Omental fat pad (tissue), 4 donors: ENCODE measurements around the gene EFCAB12. TPM values are rescaled to one million over a fixed set of nuclear protein-coding genes. Genes with fewer than 3 reads are reported as not detected.
"Not testable (repeated sequence)": the region's sequence is repeated elsewhere in the genome, so short reads cannot be mapped to it uniquely, and the experiment has no call there.

Experiments
- ATAC-seq: fragments of 150-250 bp; one replicate; pipeline ENCODE4 v1.9.1; 2016; ENCODE audit warnings: mild to moderate bottlenecking, moderate library complexity; ENCODE audit not compliant: low FRiP score
- DNase-seq: peaks from one replicate; pipeline ENCODE4 v3.0.0-alpha.2; 2019; ENCODE audit warnings: low spot score
- total RNA-seq, 4 donors: library from RNA; depleted of rRNA; stranded (reverse); fragments of >200 nt; gene quantifications; one replicate each; pipeline ENCODE4 v1.1.0, GENCODE V29; 2016
- TF ChIP-seq, protein P1 (sequence below), 3 donors: fragments of 450-650 bp; IDR thresholded peaks; one replicate each; pipeline ENCODE4 v1.5.1; 2016 to 2017; ENCODE audit warnings: antibody characterized with exemption in 3 of 3, mild to moderate bottlenecking in 3 of 3, moderate library complexity in 2 of 3

Gene EFCAB12
- total RNA-seq, 4 donors from 2014 or later = 0.24 to 2.8 (median 1.0) TPM

DNA sequence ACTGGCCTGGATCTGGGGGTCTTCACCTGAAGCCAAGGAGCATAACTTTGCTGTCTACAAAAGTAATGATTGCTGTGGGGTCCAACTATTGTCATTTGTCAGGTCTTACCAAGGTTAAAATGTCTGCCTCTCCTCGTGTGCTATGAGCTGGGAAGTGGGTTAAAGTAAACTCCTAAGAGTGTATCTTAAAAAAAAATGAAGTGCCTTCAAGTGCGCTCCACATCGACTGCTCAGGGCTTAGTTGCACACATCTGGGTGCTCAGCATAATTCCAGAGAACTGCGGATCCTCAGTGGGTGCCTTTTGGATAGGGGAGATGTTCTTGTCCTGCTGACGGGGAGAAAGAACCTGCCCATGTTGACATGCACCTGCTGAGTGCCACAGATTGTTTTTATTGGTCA lies 40.9 kb downstream of the EFCAB12 start:
- TF ChIP-seq, protein P1, sequence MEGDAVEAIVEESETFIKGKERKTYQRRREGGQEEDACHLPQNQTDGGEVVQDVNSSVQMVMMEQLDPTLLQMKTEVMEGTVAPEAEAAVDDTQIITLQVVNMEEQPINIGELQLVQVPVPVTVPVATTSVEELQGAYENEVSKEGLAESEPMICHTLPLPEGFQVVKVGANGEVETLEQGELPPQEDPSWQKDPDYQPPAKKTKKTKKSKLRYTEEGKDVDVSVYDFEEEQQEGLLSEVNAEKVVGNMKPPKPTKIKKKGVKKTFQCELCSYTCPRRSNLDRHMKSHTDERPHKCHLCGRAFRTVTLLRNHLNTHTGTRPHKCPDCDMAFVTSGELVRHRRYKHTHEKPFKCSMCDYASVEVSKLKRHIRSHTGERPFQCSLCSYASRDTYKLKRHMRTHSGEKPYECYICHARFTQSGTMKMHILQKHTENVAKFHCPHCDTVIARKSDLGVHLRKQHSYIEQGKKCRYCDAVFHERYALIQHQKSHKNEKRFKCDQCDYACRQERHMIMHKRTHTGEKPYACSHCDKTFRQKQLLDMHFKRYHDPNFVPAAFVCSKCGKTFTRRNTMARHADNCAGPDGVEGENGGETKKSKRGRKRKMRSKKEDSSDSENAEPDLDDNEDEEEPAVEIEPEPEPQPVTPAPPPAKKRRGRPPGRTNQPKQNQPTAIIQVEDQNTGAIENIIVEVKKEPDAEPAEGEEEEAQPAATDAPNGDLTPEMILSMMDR (IDR thresholded peaks at IDR 0.05) = no peak
- ATAC-seq = no peak
- no peak for DNase-seq

DNA sequence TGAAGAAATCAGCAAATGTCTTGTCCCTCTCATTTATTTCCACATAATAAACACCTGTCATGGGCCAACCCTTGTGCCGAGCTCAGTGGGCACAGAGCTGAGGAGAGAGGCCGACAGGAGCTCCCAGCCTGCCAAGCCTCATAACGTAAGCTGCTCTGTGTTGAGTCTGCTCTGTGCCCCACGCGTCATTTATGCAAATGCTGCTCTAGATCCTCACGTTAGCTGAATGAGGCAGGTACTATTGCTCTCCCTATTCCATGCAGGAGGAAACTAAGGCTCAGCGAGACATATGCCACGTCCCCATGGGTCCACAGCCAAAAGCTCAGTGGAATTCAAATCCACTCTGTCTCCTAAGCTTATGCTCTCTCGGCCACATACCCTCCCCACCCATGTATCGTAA lies 41.5 kb downstream of the EFCAB12 start:
- no peak for DNase-seq
- ATAC-seq = no peak
- TF ChIP-seq, protein P1 (IDR thresholded peaks at IDR 0.05) = no peak

DNA sequence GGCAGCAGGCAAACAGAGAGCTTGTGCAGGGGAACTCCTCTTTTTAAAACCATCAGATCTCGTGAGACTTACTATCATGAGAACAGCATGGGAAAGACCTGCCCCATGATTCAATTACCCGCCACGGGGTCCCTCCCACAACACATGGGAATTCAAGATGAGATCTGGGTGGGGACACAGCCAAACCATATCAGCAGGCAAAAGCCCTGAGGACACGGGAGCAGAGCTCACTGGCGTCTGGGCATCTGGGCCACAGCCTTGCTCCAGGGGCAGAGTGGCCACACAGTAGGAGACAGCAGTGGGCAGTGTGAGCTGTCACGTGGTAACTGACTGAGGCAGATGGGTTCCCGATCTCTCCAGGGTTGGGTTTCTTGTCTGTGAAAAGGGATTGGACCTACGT lies 42.9 kb downstream of the EFCAB12 start:
- not testable (repeated sequence) for DNase-seq, ATAC-seq

DNA sequence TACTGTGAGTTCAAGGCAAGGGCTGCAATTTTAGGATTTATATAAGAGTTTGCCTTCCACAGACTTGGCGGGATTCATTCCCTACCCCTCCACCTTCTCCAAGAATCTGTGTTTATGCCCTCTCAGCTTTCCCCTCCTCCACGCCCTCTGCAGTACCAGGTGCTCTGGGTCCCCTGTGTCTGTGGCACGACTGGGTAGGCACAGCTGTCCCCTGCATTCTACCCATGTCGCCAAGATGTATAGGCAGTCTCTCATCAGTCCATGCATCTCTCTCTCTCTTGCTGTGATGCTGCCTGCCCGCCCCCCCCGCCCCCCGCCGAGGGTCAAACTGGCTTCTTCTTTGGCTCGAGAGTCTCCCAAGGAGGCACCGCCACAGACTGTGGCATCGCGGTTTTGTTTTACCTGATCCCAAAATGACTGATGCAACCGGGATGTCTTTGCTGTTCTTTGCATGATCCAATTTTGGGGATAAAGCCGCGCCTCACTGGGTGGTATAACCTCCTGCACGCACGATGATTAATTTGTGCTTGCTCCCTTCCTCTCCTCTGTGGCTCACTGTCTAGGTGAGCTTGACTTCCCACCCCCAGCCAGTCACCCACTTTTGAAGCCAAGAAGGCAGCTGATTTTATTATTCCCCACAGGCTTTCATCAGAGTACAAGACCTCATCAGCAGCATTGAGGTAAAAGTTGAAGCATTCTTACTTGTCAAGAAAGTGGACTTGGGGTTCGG lies 43.7 kb downstream of the EFCAB12 start:
- TF ChIP-seq, protein P1 (IDR thresholded peaks at IDR 0.05) = no peak
- ATAC-seq (no peak), DNase-seq (no peak)

DNA sequence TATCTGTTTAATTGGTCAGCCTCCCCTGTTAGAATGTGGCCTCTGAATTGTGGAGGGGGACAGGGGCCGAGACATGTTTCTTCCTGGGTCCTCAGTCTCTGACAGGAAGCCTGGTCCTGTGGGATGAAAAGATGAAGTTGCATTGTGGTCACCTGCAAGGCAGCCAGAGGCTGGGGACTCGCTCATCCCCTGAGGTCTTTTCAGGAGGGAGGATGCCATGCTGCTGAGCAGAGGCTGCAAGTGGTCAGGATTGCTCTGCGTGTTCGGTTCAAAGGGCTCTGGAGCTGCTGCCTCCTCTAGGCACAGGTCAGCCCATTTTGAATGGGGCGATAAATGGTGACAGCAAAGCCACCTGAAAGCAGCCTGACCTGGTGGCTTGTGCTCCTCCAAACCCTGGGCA lies 44.3 kb downstream of the EFCAB12 start:
- ATAC-seq, DNase-seq: not testable (repeated sequence)

DNA sequence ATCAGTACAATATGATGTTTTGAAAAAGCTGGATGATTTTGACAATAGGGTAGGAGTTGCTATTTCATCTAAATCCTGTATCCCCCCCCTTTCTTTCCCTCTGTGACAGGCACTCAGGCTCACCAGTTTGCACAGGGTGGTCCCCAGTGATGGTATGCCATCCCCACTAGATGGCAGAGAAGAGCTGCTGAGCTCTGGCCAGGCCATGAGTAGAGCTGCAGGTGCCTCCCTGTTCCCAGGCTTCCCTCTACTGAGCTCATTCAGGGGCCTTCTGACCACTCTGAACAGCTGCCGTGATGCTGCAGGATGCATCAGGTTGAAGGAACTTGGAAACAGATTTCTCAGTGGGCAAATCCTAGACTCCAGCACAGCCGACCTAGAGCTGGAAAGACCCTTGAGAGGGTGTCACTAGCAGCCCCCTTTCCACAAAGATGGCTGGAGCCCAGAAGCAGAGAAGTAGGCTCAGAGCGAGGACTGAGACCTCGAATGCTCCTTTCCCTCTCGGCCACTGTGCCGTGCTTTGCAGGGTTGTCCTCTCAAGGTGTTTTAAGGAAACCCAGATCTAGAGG lies 45.1 kb downstream of the EFCAB12 start:
- DNase-seq = no peak
- TF ChIP-seq, protein P1 (IDR thresholded peaks at IDR 0.05) = no peak
- ATAC-seq = peak; percentile 82

DNA sequence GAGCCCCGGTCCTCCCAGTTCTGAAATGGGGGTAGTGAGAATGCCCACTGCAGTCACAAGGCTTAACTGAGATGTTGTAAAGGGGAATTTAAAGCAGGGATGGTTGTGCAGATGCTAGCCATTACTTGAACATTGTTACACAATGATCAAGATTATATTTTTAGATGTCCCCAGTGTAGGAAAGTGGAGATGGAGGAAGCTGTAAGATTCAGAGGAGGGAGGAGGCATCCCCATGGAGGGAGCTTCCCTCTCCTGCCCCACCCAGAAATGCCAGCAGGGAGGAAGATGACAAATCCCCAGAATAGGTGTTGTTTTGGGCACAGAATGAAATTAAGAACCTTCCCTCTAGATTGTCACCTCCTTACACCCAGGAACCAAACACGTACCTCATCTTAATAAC lies 46.1 kb downstream of the EFCAB12 start:
- DNase-seq = no peak
- ATAC-seq = no peak

More for the DNA sequence above, 46.1 kb downstream of the EFCAB12 start:
- TF ChIP-seq, protein P1 (IDR thresholded peaks at IDR 0.05) = no peak
